ENCODE data around the gene LHX2. TPM values are rescaled to one million over a fixed set of nuclear protein-coding genes. Genes with fewer than 3 reads are reported as not detected.

The LHX2 gene
- total and polyA plus RNA-seq, 9 of the 15 experiments (the other 6 are each of a cell fraction or from before 2014, with no cell fraction given) = 0.07 TPM; not detected in 8

DNA sequence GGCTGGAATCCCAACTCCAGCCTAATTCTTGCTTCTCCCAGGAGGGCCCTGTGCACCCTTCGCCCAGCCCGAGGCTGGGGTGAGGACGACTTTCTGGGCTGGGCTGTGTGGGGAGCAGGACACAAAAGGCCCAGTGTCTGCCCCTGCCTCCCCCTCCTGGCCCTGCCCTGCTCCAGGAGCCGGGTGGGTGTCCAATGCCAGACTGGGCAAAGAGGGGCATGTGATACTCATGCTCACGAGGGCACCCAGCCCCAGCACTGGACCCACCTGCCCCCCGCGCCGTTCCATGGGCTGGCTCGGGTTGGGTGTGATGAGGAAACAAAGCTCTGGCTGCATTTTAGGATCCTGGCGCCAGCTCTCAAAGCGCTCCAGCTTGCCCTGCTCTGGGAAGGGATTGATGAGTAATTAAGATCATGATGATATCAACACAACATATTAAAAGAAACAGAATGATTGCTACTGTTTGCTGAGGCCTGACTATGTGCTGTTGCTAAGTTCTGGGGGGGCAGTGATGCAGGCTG is 30.7 kb downstream of the LHX2 start:
- no peak for TF ChIP-seq CCNT2 (IDR thresholded peaks at IDR 0.05; ENCODE audit: borderline replicate concordance, extremely low read depth, insufficient read length, low read depth, low read length)
- no peak for TF ChIP-seq GTF2A2 (tag; IDR thresholded peaks at IDR 0.05)
- no peak for TF ChIP-seq TAL1 (IDR thresholded peaks at IDR 0.05)
- TF ChIP-seq ZNF431 (CRISPR knock-in tag; IDR thresholded peaks at IDR 0.05) = no peak
- TF ChIP-seq, protein P1, sequence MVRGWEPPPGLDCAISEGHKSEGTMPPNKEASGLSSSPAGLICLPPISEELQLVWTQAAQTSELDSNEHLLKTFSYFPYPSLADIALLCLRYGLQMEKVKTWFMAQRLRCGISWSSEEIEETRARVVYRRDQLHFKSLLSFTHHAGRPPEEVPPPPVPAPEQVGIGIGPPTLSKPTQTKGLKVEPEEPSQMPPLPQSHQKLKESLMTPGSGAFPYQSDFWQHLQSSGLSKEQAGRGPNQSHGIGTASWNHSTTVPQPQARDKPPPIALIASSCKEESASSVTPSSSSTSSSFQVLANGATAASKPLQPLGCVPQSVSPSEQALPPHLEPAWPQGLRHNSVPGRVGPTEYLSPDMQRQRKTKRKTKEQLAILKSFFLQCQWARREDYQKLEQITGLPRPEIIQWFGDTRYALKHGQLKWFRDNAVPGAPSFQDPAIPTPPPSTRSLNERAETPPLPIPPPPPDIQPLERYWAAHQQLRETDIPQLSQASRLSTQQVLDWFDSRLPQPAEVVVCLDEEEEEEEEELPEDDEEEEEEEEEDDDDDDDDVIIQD (CRISPR knock-in tag; IDR thresholded peaks at IDR 0.05) = no peak
- no peak for TF ChIP-seq ZNF586 (CRISPR knock-in tag; conservative IDR thresholded peaks at IDR 0.05)
- TF ChIP-seq, protein P2, sequence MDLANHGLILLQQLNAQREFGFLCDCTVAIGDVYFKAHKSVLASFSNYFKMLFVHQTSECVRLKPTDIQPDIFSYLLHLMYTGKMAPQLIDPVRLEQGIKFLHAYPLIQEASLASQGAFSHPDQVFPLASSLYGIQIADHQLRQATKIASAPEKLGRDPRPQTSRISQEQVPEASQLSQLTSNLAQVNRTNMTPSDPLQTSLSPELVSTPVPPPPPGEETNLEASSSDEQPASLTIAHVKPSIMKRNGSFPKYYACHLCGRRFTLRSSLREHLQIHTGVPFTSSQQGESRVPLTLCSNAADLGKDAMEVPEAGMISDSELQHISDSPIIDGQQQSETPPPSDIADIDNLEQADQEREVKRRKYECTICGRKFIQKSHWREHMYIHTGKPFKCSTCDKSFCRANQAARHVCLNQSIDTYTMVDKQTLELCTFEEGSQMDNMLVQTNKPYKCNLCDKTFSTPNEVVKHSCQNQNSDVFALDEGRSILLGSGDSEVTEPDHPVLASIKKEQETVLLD (IDR thresholded peaks at IDR 0.05) = no peak
- TF ChIP-seq, protein P3, sequence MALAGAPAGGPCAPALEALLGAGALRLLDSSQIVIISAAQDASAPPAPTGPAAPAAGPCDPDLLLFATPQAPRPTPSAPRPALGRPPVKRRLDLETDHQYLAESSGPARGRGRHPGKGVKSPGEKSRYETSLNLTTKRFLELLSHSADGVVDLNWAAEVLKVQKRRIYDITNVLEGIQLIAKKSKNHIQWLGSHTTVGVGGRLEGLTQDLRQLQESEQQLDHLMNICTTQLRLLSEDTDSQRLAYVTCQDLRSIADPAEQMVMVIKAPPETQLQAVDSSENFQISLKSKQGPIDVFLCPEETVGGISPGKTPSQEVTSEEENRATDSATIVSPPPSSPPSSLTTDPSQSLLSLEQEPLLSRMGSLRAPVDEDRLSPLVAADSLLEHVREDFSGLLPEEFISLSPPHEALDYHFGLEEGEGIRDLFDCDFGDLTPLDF (CRISPR knock-in tag; IDR thresholded peaks at IDR 0.05) = no peak
- no peak for TF ChIP-seq NR2F6 (CRISPR knock-in tag; IDR thresholded peaks at IDR 0.05)
- TF ChIP-seq, protein P4, sequence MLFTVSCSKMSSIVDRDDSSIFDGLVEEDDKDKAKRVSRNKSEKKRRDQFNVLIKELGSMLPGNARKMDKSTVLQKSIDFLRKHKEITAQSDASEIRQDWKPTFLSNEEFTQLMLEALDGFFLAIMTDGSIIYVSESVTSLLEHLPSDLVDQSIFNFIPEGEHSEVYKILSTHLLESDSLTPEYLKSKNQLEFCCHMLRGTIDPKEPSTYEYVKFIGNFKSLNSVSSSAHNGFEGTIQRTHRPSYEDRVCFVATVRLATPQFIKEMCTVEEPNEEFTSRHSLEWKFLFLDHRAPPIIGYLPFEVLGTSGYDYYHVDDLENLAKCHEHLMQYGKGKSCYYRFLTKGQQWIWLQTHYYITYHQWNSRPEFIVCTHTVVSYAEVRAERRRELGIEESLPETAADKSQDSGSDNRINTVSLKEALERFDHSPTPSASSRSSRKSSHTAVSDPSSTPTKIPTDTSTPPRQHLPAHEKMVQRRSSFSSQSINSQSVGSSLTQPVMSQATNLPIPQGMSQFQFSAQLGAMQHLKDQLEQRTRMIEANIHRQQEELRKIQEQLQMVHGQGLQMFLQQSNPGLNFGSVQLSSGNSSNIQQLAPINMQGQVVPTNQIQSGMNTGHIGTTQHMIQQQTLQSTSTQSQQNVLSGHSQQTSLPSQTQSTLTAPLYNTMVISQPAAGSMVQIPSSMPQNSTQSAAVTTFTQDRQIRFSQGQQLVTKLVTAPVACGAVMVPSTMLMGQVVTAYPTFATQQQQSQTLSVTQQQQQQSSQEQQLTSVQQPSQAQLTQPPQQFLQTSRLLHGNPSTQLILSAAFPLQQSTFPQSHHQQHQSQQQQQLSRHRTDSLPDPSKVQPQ (CRISPR knock-in tag; IDR thresholded peaks at IDR 0.05; ENCODE audit: borderline replicate concordance) = no peak
- no peak for TF ChIP-seq ZNF57 (CRISPR knock-in tag; IDR thresholded peaks at IDR 0.05)
- TF ChIP-seq ZNF354B (CRISPR knock-in tag; IDR thresholded peaks at IDR 0.05) = no peak
- no peak for TF ChIP-seq ZNF124 (CRISPR knock-in tag; IDR thresholded peaks at IDR 0.05)
- TF ChIP-seq CHD2 (IDR thresholded peaks at IDR 0.05; ENCODE audit: low read depth, low read length) = no peak
- no peak for TF ChIP-seq PCBP2 (IDR thresholded peaks at IDR 0.05; ENCODE audit: low read depth, low read length, poor library complexity, severe bottlenecking)
- ATAC-seq = no peak
- Histone ChIP-seq H2AFZ (ENCODE audit: low read depth, low read length) (no peak overlapping the region), H3K27me3 (ENCODE audit: control insufficient read depth in 2 of 2, insufficient read depth in 2 of 2, low read length in 2 of 2) (peaks cover 14 to 64% of the 10 kb centered on the region in 2 experiments; a peak in 4 of 5 replicates), H3K9me3 (replicated peaks; ENCODE audit: control insufficient read depth, insufficient read depth, low read depth, low read length) (no peaks in the 10 kb centered on the region), H3K4me3 (no peak overlapping the region), H3K9ac (ENCODE audit: insufficient read depth in 1 of 2, low read depth in 2 of 2, low read length in 2 of 2) (no peak overlapping the region), H4K20me1 (replicated peaks; ENCODE audit: control insufficient read depth, insufficient read depth, low read length) (peaks cover 14% of the 10 kb centered on the region), H3K79me2 (ENCODE audit: control insufficient read depth, insufficient read depth, low read length) (no peaks in the 10 kb centered on the region), H3K4me1 (replicated peaks in 1 of 2; ENCODE audit: control insufficient read depth in 2 of 2, insufficient read depth in 2 of 2, low read length in 2 of 2) (peaks cover 2 to 20% of the 10 kb centered on the region in 2 experiments; a peak in 4 of 5 replicates), H3K4me2 (ENCODE audit: insufficient read depth, low read length) (no peak overlapping the region), H3K36me3 (ENCODE audit: control insufficient read depth, insufficient read depth, low read length) (no peaks in the 10 kb centered on the region), H3K27ac (ENCODE audit: extremely low read depth, low read depth, low read length) (no peak overlapping the region), H3K9me1 (ENCODE audit: control insufficient read depth, insufficient read depth, low read length) (no peaks in the 10 kb centered on the region)
- intact Hi-C loops (cut with micrococcal nuclease) (no loop called here), in situ Hi-C loops (cut with MboI) (no loop called here)
- no peak for DNase-seq (ENCODE audit: extremely low read depth in 1 of 4, low spot score in 3 of 4)
- ChIA-PET POLR2A (interaction anchor here (0.7 kb wide), 1 partner anchor 306 kb away, joined by 3 read pairs; no protein-coding TSS in a partner anchor), CTCF (ENCODE audit: low intra/inter-chr PET ratio) (no interaction called here)
- WGBS (ENCODE audit: insufficient coverage, low coverage, missing lambda C conversion rate) = 2% methylated on average over 11 of the region's 11 CpGs
- BruUV-seq (replicated peaks) = no TSS peak
- no peak for FAIRE-seq
